GM12872 (cell line): ENCODE measurements around the gene ZNF578.

Experiments used
- CTCF ChIP-seq: IDR thresholded peaks from 3 replicates; pipeline ENCODE4 v1.5.1; 2011; ENCODE audit warnings: low read depth, mild to moderate bottlenecking, low read length, moderate library complexity; ENCODE audit not compliant: insufficient read depth

ZNF578 gene

DNA sequence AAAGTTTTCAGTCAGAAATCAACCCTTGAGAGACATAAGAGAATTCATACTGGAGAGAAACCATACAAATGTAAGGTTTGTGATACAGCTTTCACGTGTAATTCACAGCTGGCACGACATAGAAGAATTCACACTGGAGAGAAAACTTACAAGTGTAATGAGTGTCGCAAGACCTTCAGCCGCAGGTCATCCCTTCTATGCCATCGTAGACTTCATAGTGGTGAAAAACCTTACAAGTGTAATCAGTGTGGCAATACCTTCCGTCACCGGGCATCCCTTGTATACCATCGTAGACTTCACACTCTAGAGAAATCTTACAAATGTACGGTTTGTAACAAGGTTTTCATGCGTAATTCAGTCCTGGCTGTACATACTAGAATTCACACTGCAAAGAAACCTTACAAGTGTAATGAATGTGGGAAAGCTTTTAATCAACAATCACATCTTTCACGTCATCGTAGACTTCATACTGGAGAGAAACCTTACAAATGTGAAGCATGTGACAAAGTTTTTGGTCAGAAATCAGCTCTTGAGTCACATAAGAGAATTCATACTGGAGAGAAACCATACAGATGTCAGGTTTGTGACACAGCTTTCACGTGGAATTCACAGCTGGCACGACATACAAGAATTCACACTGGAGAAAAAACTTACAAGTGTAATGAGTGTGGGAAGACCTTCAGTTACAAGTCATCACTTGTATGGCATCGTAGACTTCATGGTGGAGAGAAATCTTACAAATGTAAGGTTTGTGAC is 101.0 kb downstream of the ZNF578 start:
- no peak for TF ChIP-seq CTCF

DNA sequence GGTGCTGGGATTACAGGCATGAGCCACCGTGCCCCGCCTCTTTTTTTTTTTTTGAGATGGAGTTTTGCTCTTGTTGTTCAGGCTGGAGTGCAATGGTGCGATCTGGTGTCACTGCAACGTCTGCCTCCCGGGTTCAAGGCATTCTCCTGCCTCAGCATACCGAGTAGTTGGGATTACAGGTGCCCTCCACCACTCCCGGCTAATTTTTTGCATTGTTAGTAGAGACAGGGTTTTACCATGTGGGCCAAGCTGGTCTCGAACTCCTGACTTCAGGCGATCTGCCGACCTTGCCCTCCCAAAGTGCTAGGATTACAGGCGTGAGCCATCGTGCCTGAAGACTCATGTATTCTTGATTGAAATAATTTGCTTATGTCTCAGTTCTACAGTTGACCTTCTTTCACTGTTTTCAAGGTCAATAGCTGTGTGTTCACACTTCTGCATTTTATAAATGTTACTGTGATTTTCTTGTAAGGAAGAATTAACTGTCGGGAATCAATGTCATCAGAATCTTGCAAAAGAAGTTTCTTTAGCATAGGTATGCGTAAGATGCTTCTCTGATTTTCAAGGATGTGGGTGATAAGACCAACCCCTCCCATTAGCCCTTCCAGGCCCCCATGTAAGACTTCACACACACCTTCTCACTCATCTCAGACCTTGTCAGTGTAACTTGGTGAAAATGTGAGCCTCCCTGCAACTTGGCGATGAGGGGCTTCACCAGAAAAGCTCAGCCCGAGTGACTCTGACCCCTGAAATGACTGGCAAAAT is 104.1 kb downstream of the ZNF578 start:
- TF ChIP-seq CTCF = no peak
